Neural crest cell (in vitro differentiated cells): ENCODE data around the gene CCL8. TPM values are rescaled to one million over a fixed set of nuclear protein-coding genes. Genes with fewer than 3 reads are reported as not detected.
"Not testable (repeated sequence)": the region's sequence is repeated elsewhere in the genome, so short reads cannot be mapped to it uniquely, and the experiment has no call there.

Experiments used
- DNase-seq: peaks from one replicate; pipeline ENCODE4 v3.0.0; 2021; ENCODE audit warnings: low read depth, mixed read lengths, low spot score
- H3K27ac Mint-ChIP-seq: one replicate; pipeline ENCODE4 v1.8.0; 2021; ENCODE audit warnings: mild to moderate bottlenecking, mixed read lengths; ENCODE audit not compliant: unreplicated experiment
- H3K27me3 Mint-ChIP-seq: 2 replicates; pipeline ENCODE4 v1.8.0; 2021; ENCODE audit warnings: low read depth, mild to moderate bottlenecking, mixed read lengths
- H3K36me3 Mint-ChIP-seq: 2 replicates; pipeline ENCODE4 v1.8.0; 2021; ENCODE audit warnings: low read depth, mild to moderate bottlenecking, mixed read lengths
- H3K4me1 Mint-ChIP-seq: 2 replicates; pipeline ENCODE4 v1.8.0; 2021; ENCODE audit warnings: mixed read lengths
- H3K4me3 Mint-ChIP-seq: one replicate; pipeline ENCODE4 v1.8.0; 2021; ENCODE audit warnings: mild to moderate bottlenecking, mixed read lengths
- H3K9me3 Mint-ChIP-seq: 2 replicates; pipeline ENCODE4 v1.8.0; 2021; ENCODE audit warnings: mixed read lengths
- CTCF ChIP-seq: fragments of 200-600 bp; sonication (generic); conservative IDR thresholded peaks from 2 replicates; pipeline ENCODE4 v1.5.0; 2021; ENCODE audit warnings: antibody characterized with exemption, mild to moderate bottlenecking
- total RNA-seq: library from RNA; stranded (reverse); gene quantifications from 2 replicates; pipeline ENCODE4 v1.2.1, GENCODE V29; 2021

CCL8 gene
- total RNA-seq, 1 donor from 2014 or later = not detected

GRCh38 chr17:34312080-34312479 lies 7.2 kb upstream of the CCL8 start:
- DNase-seq = no peak
- H3K27me3 Mint-ChIP-seq = peaks cover 51% of the 10 kb centered on the region
- TF ChIP-seq CTCF = no peak
- H3K4me1 Mint-ChIP-seq = no peaks in the 10 kb centered on the region
- no peaks in the 10 kb centered on the region for H3K36me3 Mint-ChIP-seq
- no peak overlapping the region for H3K4me3 Mint-ChIP-seq
- H3K9me3 Mint-ChIP-seq = no peaks in the 10 kb centered on the region
- H3K27ac Mint-ChIP-seq = no peak overlapping the region

GRCh38 chr17:34313164-34313563 lies 6.1 kb upstream of the CCL8 start:
- no peaks in the 10 kb centered on the region for H3K36me3 Mint-ChIP-seq
- no peak for DNase-seq
- TF ChIP-seq CTCF = no peak
- no peaks in the 10 kb centered on the region for H3K4me1 Mint-ChIP-seq
- H3K27me3 Mint-ChIP-seq = peaks cover 41% of the 10 kb centered on the region
- no peak overlapping the region for H3K27ac Mint-ChIP-seq
- no peak overlapping the region for H3K4me3 Mint-ChIP-seq
- H3K9me3 Mint-ChIP-seq = no peaks in the 10 kb centered on the region

GRCh38 chr17:34314279-34314678 lies 5.0 kb upstream of the CCL8 start:
- Mint-ChIP-seq H3K27ac (no peak overlapping the region), H3K36me3 (no peaks in the 10 kb centered on the region), H3K4me1 (peaks cover 1% of the 10 kb centered on the region), H3K9me3 (no peaks in the 10 kb centered on the region), H3K27me3 (peaks cover 36% of the 10 kb centered on the region), H3K4me3 (no peak overlapping the region)
- TF ChIP-seq CTCF = no peak
- no peak for DNase-seq

- Mint-ChIP-seq H3K4me1 (peaks cover 12% of the 10 kb centered on the region), H3K27me3 (peaks cover 18% of the 10 kb centered on the region), H3K27ac (no peak overlapping the region), H3K9me3 (peaks cover 2% of the 10 kb centered on the region), H3K4me3 (no peak overlapping the region), H3K36me3 (no peaks in the 10 kb centered on the region)
- TF ChIP-seq CTCF = peak; percentile 27
- DNase-seq = no peak
Observed at GRCh38 chr17:34318474-34318873, 761 bp upstream of the CCL8 start.

- no peak for DNase-seq
- Mint-ChIP-seq H3K36me3 (no peaks in the 10 kb centered on the region), H3K27ac (no peak overlapping the region), H3K4me1 (peaks cover 12% of the 10 kb centered on the region), H3K27me3 (peaks cover 2% of the 10 kb centered on the region), H3K9me3 (peaks cover 9% of the 10 kb centered on the region), H3K4me3 (no peak overlapping the region)
- no peak for TF ChIP-seq CTCF
Observed at GRCh38 chr17:34321964-34322363, 2.7 kb downstream of the CCL8 start.

- not testable (repeated sequence) for H3K27me3 Mint-ChIP-seq, H3K9me3 Mint-ChIP-seq, H3K4me3 Mint-ChIP-seq, DNase-seq, H3K27ac Mint-ChIP-seq, H3K36me3 Mint-ChIP-seq, H3K4me1 Mint-ChIP-seq
Observed at GRCh38 chr17:34327580-34327979, 8.3 kb downstream of the CCL8 start.
